GM19455 (cell line): Measurements from ENCODE around the gene MC4R.
"Not testable (repeated sequence)": the region's sequence is repeated elsewhere in the genome, so short reads cannot be mapped to it uniquely, and the experiment has no call there.

ENCODE experiments used
- ATAC-seq: cut with Tn5 transposase; IDR thresholded peaks from one replicate; pipeline ENCODE4 v1.9.1; 2021; ENCODE audit not compliant: unreplicated experiment

MC4R gene

DNA sequence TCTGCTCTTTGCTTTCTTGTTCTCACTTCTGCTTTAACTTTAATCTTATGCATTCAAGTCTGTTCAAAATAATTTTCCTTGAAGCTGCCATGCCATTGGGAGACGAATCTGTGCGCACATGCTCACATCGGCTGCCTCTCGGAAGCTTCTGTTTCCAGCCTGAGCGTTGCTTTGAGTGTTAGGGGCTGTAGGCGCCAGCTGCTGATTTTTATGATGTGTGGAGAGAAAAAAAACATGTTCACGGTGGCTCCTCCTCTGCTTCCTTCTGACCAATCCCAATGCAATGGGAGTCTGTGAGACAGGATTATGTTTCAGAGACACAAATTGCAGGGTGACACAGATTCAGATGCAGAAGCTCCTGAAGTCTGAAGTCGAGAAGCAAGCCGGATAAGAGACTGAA is at the start of gene MC4R:
TSS of gene MC4R (minus strand) at position 180 of the 400 bp plus-strand sequence. CDS start 426 bp downstream, outside the sequence.
- no peak for ATAC-seq

DNA sequence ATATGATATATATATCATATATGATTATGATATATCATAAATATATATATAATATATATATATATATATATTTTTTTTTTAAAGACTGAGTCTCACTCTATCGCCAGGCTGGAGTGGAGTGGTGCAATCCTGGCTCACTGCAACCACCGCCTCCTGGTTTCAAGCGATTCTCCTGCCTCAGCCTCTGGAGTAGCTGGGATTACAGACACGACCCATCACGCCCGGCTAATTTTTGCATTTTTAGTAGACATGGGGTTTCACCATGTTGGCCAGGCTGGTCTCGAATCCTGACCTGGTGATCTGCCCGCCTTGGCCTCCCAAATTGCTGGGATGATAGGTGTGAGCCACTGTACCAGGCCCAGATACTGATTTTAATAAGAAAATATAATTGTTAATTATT is 49.7 kb upstream of the MC4R start:
- ATAC-seq: not testable (repeated sequence)

- no peak for ATAC-seq
Observed at GRCh38 chr18:60421356-60422118, 49.0 kb upstream of the MC4R start.

DNA sequence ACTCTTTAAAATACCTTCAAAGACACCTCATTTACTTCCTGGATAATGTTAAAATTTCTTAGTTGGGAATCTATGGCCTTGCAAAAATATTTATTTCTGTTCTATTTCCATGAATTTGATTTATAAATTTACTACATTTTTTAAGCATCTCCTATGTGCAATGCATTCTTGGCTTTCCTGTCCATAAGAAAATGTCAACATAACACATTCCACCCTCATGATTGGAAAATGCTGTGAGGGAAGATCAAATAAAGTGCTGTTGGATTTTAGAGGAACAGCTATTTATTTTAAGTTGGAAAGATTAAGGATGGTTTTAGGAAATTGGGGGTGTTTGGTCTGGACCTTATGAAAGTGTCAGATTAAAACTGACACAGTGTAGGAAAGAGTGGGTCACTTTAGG is 45.4 kb upstream of the MC4R start:
- no peak for ATAC-seq

- ATAC-seq: no peak
Observed at GRCh38 chr18:60413944-60414547, 41.5 kb upstream of the MC4R start.

DNA sequence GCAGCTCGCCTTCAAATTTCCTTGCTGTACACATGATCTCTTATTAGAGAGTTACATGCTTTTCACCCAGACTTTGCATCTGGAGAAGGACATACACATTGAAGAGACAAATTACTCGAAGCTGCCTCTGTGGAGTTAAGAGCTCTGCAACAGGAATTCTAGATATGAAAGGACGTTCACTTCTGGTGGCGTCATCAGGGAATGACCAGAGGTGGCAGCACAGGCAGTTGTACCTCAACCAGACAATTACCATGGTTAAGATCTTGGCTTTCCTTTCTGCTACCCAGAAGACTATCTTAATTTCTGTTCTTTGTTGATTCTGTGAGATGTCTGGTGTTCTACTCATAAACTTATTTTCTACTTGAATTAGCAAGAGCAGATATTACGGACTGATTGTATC is 39.1 kb upstream of the MC4R start:
- no peak for ATAC-seq

DNA sequence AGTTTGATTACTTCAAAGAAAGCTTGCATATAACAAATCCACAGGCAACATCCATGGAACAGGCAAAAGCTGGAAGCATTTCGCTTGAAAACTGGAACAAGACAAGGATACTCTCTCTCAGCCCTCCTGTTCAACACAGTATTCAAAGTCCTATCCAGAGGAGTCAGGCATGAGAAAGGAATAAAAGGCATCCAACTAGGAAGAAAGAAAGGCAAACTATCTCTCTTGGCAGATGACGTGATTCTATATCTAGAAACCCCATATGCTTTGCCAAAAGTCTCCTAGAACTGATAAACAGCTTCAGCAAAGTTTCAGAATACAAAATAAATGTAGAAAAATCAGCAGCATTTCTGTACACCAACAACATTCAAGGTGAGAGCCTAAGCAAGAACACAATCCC is 34.1 kb upstream of the MC4R start:
- ATAC-seq: no peak

- no peak for ATAC-seq
Observed at GRCh38 chr18:60404486-60405085, 32.0 kb upstream of the MC4R start.

DNA sequence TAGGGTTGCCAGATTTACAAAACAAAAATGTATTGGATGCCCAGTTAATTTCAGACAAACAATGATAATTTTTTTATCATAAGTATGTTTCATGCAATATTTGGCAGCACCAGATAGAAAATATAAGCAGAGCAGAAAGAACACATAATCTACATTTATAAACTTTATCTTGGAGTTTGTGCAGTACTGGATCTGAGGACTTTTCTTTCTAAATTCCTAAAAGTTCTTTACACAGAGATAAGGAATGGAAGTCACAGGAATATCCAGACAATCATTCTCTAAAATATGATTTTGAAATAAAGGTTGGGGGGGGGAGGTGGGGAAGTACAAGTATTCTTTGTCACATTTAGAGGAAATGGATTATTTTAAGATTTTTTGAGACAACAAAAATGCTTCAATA is 28.8 kb upstream of the MC4R start:
- no peak for ATAC-seq

- no peak for ATAC-seq
Observed at GRCh38 chr18:60391571-60392226, 19.1 kb upstream of the MC4R start.

GRCh38 chr18:60389314-60389713 is 16.7 kb upstream of the MC4R start:
- no peak for ATAC-seq

GRCh38 chr18:60385693-60386092 is 13.1 kb upstream of the MC4R start:
- no peak for ATAC-seq

DNA sequence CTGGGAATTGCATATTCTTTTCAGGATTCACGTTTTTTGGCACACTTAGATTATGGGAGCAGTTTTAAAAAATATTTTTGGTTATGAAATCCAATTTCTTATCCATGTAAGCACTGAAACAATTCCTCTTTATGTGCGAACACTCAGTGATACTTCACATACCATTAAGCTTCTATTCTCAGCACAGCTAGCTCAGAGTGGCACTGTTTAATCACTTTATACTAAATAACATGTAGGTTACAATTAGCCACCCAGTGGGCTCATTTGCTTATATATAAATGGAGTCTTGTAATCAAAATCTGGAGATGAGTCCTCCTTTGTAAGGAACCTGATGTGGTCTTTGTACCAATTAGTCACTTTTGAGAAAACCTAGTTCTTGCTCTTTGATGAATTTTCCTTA is 11.3 kb upstream of the MC4R start:
- no peak for ATAC-seq

GRCh38 chr18:60377778-60378469 is 5.3 kb upstream of the MC4R start:
- no peak for ATAC-seq

GRCh38 chr18:60372132-60372531 is 443 bp downstream of the MC4R start:
- no peak for ATAC-seq

GRCh38 chr18:60358516-60358915 is 14.1 kb downstream of the MC4R start:
- ATAC-seq: no peak

GRCh38 chr18:60350941-60351340 is 21.6 kb downstream of the MC4R start:
- ATAC-seq: no peak

- no peak for ATAC-seq
Observed at GRCh38 chr18:60350150-60350549, 22.4 kb downstream of the MC4R start.

- ATAC-seq: no peak
Observed at GRCh38 chr18:60347526-60348045, 25.0 kb downstream of the MC4R start.

GRCh38 chr18:60339018-60339417 is 33.6 kb downstream of the MC4R start:
- ATAC-seq: no peak

- ATAC-seq: no peak
Observed at GRCh38 chr18:60331890-60332289, 40.7 kb downstream of the MC4R start.
